ENCODE measurements around the gene MYO9A. TPM values are rescaled to one million over a fixed set of nuclear protein-coding genes. Genes with fewer than 3 reads are reported as not detected.

The MYO9A gene
- total RNA-seq, 1 experiment from 2014 or later = 21.4 TPM

- Histone ChIP-seq H3K4me1 (ENCODE audit: insufficient read depth, low read length) (no peaks in the 10 kb centered on the region), H3K23ac (ENCODE audit: insufficient read length, low read depth, low read length) (no peak overlapping the region), H3K79me2 (ENCODE audit: insufficient read depth, low read length) (no peaks in the 10 kb centered on the region), H2BK12ac (ENCODE audit: insufficient read length, low read depth, low read length) (no peak overlapping the region), H4K5ac (ENCODE audit: insufficient read length, low read depth, low read length) (no peak overlapping the region), H4K91ac (ENCODE audit: insufficient read length, low read depth, low read length) (no peak overlapping the region), H3K23me2 (ENCODE audit: insufficient read length, low read depth, low read length, poor library complexity, severe bottlenecking) (no peaks in the 10 kb centered on the region), H2BK5ac (ENCODE audit: insufficient read length, low read length) (no peak overlapping the region), H3K56ac (ENCODE audit: insufficient read length, low read depth, low read length) (no peak overlapping the region), H3K4ac (ENCODE audit: low read depth, low read length) (no peak overlapping the region), H2AFZ (ENCODE audit: low read length) (no peak overlapping the region), H3K27me3 (ENCODE audit: insufficient read depth, low read length) (no peaks in the 10 kb centered on the region), H4K8ac (replicated peaks; ENCODE audit: insufficient read length, low read depth, low read length) (no peak overlapping the region), H3T11ph (ENCODE audit: low read length) (no peak overlapping the region), H2BK20ac (ENCODE audit: low read depth, low read length, poor library complexity, severe bottlenecking) (no peak overlapping the region), H3K9me3 (ENCODE audit: control insufficient read depth, low read depth, low read length) (no peaks in the 10 kb centered on the region), H2BK15ac (ENCODE audit: low read depth, low read length) (no peak overlapping the region), H3K14ac (ENCODE audit: insufficient read depth, low read length) (no peak overlapping the region), H2BK120ac (ENCODE audit: low read depth, low read length, poor library complexity, severe bottlenecking) (no peak overlapping the region), H4K20me1 (ENCODE audit: control insufficient read depth, insufficient read depth, insufficient read length) (no peaks in the 10 kb centered on the region), H3K79me1 (ENCODE audit: insufficient read depth, low read depth, low read length, poor library complexity, severe bottlenecking) (no peaks in the 10 kb centered on the region), H3K18ac (ENCODE audit: insufficient read length, low read depth, low read length) (no peak overlapping the region), H3K27ac (ENCODE audit: insufficient read length, low read depth, low read length) (no peak overlapping the region), H2AK5ac (ENCODE audit: insufficient read length, low read length) (no peak overlapping the region), H3K9ac (ENCODE audit: extremely low read depth, insufficient read length, low read length) (no peak overlapping the region), H3K4me2 (ENCODE audit: insufficient read depth, insufficient read length, low read length) (no peak overlapping the region)
- Mint-ChIP-seq H3K9me3 (no peaks in the 10 kb centered on the region), H3K4me3 (no peak overlapping the region), H3K4me1 (peaks cover 20 to 24% of the 10 kb centered on the region in 2 experiments), H3K36me3 (ENCODE audit: insufficient read depth in 1 of 3, low read depth in 3 of 3) (no peaks in the 10 kb centered on the region), H3K27ac (no peak overlapping the region), H3K27me3 (ENCODE audit: low read depth) (no peaks in the 10 kb centered on the region)
- TF ChIP-seq CTCF (conservative IDR thresholded peaks at IDR 0.05) = no peak
- DNase-seq = no peak
Measured at GRCh38 chr15:72063186-72063585, 54.8 kb downstream of the MYO9A start.
